Psoas muscle (tissue), 8 donors: ENCODE measurements around the gene MSH3. TPM values are rescaled to one million over a fixed set of nuclear protein-coding genes. Genes with fewer than 3 reads are reported as not detected.

Experiments used
- ATAC-seq, 4 donors: fragments of 200-7000 bp; cut with Tn5 transposase; one replicate each; pipeline ENCODE4 v1.9.1; 2020; ENCODE audit warnings: moderate library complexity in 3 of 4, mild to moderate bottlenecking in 2 of 4
- DNase-seq, 2 donors: peaks; one replicate each; pipeline ENCODE4 v3.0.0-alpha.2; 2020
- H3K27ac ChIP-seq: fragments of 200-600 bp; one replicate; pipeline ENCODE4 v1.8.0; 2022
- H3K27me3 ChIP-seq, 3 donors: fragments of 200-600 bp in 1 of 3; one replicate each; pipeline versions ENCODE4 v1.6.1 to v1.8.0; 2013 to 2022; ENCODE audit warnings: low read length in 2 of 3, mild to moderate bottlenecking in 2 of 3, moderate library complexity in 1 of 3; ENCODE audit not compliant: insufficient read depth in 3 of 3
- H3K36me3 ChIP-seq, 2 donors: fragments of 200-600 bp in 1 of 2; one replicate each; pipeline versions ENCODE4 v1.6.1 to v1.8.0; 2013 to 2022; ENCODE audit warnings: low read depth in 1 of 2, mild to moderate bottlenecking in 1 of 2, moderate library complexity in 1 of 2; ENCODE audit not compliant: insufficient read depth in 1 of 2
- H3K4me1 ChIP-seq: fragments of 200-600 bp; one replicate; pipeline ENCODE4 v1.8.0; 2022
- H3K4me3 ChIP-seq: fragments of 200-600 bp; one replicate; pipeline ENCODE4 v1.8.0; 2022; ENCODE audit warnings: mild to moderate bottlenecking
- H3K9me3 ChIP-seq: fragments of 200-600 bp; one replicate; pipeline ENCODE4 v1.8.0; 2022
- WGBS, 3 donors: extraction: QIAGEN DNeasy Blood & Tissue Kit; methylation state at CpG; one replicate each; pipeline versions ENCODE4 v1.1.6 to v1.1.7; 2013; 5-methylcytosine and 5-hydroxymethylcytosine counted together
- intact Hi-C, 2 donors: fragments of 100-400 bp; cut with DNase I; formaldehyde crosslinking; loops; one replicate each; pipeline versions ENCODE4 v1.11.0 to v1.14.2; 2022
- polyA plus RNA-seq, 3 donors: library from polyadenylated mRNA; stranded (reverse); fragments of 200-250 nt; gene quantifications; one replicate each; pipeline ENCODE4 v1.2.3, GENCODE V29; 2013
- total RNA-seq, 4 donors: library from RNA; stranded (reverse); fragmentation: NEBNext Ultra II Directional in 2 of 4; extraction: Animal tissue kit (Norgen Biotek cat#: 25700) in 2 of 4; gene quantifications; one replicate each; pipeline versions ENCODE4 v1.2.1 to v1.2.4, GENCODE V29; 2021 to 2023
- TF ChIP-seq, protein P1 (sequence below): fragments of 200-600 bp; IDR thresholded peaks from one replicate; pipeline ENCODE4 v1.8.0; 2022; ENCODE audit warnings: antibody characterized with exemption
- donor health status: healthy with polysubstance abuse.
- donor health status: DM: no; HTN: no; CAD: no; lungs with moderate emphysema.
- donor health status: Bipolar disorder and iron deficiency.
- donor health status: healthy.
- donor health status: DM: yes; HTN: yes; CAD: no.
- donor health status: DM: no; HTN: no; CAD: no.
- donor health status: DM: no; HTN: no; CAD: no.
- donor health status: DM: yes; HTN: yes; CAD: no.

The MSH3 gene
- total and polyA plus RNA-seq, 7 donors, result 2.8 to 12.6 (median 5.8) TPM

- Histone ChIP-seq H3K27ac (no peak overlapping the region), H3K9me3 (no peaks in the 10 kb centered on the region), H3K27me3 (no peaks in the 10 kb centered on the region), H3K36me3 (peaks cover 0 to 21% of the 10 kb centered on the region in 2 donors), H3K4me1 (no peaks in the 10 kb centered on the region), H3K4me3 (no peak overlapping the region)
- ATAC-seq, result no peak
- intact Hi-C loops, result no loop called here
- TF ChIP-seq, protein P1, sequence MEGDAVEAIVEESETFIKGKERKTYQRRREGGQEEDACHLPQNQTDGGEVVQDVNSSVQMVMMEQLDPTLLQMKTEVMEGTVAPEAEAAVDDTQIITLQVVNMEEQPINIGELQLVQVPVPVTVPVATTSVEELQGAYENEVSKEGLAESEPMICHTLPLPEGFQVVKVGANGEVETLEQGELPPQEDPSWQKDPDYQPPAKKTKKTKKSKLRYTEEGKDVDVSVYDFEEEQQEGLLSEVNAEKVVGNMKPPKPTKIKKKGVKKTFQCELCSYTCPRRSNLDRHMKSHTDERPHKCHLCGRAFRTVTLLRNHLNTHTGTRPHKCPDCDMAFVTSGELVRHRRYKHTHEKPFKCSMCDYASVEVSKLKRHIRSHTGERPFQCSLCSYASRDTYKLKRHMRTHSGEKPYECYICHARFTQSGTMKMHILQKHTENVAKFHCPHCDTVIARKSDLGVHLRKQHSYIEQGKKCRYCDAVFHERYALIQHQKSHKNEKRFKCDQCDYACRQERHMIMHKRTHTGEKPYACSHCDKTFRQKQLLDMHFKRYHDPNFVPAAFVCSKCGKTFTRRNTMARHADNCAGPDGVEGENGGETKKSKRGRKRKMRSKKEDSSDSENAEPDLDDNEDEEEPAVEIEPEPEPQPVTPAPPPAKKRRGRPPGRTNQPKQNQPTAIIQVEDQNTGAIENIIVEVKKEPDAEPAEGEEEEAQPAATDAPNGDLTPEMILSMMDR, result no peak
- WGBS, 3 donors, result 32 to 47% (median 39%) methylated on average over 4 of the region's 4 CpGs
- DNase-seq, result no peak
These were observed 144.6 kb downstream of the MSH3 start for GRCh38 chr5:80799041-80799440.

DNA sequence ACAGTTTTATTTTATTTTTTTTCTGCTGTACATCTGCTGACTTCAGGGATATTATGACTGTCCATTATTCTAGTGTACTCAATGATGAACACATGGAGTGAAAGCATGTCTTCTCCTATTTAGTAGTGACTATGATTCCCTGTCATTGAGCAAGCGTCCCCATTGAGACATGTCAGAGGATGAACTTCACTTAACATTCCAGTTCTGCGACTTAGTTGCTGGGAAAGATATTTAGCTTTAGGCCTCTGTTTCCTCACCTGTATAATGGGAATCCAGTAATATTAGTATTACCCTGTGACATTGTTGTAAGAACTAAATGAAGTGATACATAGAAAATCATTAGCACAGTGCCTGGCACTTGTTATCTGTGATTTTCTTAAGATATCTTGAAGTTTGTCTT, 145.1 kb downstream of the MSH3 start:
- WGBS, 3 donors, result 93 to 98% (median 96%) methylated on average over 2 of the region's 2 CpGs
- ATAC-seq (no peak), DNase-seq (no peak)
- H3K27ac ChIP-seq, result no peak overlapping the region
- intact Hi-C loops, result no loop called here
- no peaks in the 10 kb centered on the region for H3K27me3 ChIP-seq
- H3K4me1 ChIP-seq, result no peaks in the 10 kb centered on the region
- TF ChIP-seq, protein P1, result no peak
- H3K9me3 ChIP-seq, result no peaks in the 10 kb centered on the region
- no peak overlapping the region for H3K4me3 ChIP-seq
- peaks cover 0 to 19% of the 10 kb centered on the region in 2 donors for H3K36me3 ChIP-seq

DNA sequence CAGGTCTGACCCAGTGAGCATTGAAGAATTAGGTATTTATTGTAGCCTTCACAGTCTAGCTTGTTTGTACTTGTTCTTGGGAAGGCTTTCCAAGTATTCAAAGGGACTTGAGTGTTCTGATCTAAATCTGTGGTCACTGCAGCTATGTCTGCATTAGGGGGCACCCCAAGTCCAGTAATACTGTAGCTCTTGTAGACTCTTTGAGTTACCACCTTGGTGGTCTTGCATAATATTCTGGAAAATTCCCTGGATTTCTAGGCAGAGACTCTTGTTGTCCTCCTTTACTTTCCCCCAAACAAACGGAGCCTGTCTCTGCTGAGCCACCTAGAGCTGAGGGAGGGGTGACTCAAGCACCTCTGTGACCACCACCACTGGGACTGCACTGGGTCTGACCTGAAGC, 149.9 kb downstream of the MSH3 start:
- Histone ChIP-seq H3K4me3 (no peak overlapping the region), H3K27me3 (no peaks in the 10 kb centered on the region), H3K36me3 (no peaks in the 10 kb centered on the region), H3K4me1 (no peaks in the 10 kb centered on the region), H3K9me3 (no peaks in the 10 kb centered on the region), H3K27ac (no peak overlapping the region)
- TF ChIP-seq, protein P1, result no peak
- intact Hi-C loops, result no loop called here
- DNase-seq (no peak), ATAC-seq (no peak)
- WGBS, 3 donors, result 79 to 87% (median 79%) methylated on average over 1 of the region's 1 CpG

DNA sequence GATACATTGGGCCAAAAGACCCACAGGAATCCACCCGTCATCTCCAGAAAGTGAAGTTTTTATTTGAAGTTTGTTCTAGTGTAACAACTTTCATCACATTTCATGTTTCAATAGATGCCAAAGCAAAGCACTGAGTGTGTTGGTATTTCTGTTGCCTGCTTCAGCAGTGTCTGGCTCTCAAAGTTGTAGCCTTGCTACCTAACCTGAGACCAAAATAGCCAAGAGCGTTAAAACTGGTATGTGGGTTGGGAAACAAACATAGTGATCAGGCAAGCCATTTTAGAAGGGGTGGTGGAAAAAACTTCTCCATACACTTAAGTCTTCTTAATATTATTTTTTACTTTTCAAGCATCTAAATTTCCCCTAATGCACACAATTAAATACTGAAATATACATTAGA, 150.6 kb downstream of the MSH3 start:
- H3K27me3 ChIP-seq, result no peaks in the 10 kb centered on the region
- ATAC-seq (peak in 2 of 4 donors; percentile 72 to 78), DNase-seq (no peak)
- H3K4me3 ChIP-seq, result no peak overlapping the region
- TF ChIP-seq, protein P1, result no peak
- intact Hi-C loops, result no loop called here
- H3K9me3 ChIP-seq, result no peaks in the 10 kb centered on the region
- no peaks in the 10 kb centered on the region for H3K4me1 ChIP-seq
- no peak overlapping the region for H3K27ac ChIP-seq
- WGBS, 3 donors, result 70 to 83% (median 71%) methylated on average over 2 of the region's 2 CpGs
- H3K36me3 ChIP-seq, result no peaks in the 10 kb centered on the region

DNA sequence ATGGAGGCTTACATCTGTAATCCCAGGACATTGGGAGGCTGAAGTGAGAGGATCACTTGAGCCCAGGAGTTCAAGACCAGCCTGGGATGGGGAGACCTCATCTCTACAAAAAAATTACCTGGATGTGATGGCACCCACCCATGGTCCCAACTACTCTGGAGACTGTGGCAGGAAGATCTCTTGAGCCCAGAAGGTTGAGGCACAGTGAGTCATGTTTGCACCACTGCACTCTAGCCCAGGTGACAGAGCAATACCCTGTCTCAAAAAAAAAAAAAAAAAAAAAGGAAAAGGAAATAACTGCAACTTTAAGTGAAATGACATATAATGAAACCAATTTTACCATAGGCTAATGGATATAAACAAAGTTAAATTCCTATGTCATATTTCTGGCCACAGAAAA, 152.5 kb downstream of the MSH3 start:
- Histone ChIP-seq H3K9me3 (no peaks in the 10 kb centered on the region), H3K27ac (no peak overlapping the region), H3K36me3 (no peaks in the 10 kb centered on the region), H3K27me3 (no peaks in the 10 kb centered on the region), H3K4me1 (no peaks in the 10 kb centered on the region), H3K4me3 (no peak overlapping the region)
- TF ChIP-seq, protein P1, result no peak
- DNase-seq (no peak), ATAC-seq (no peak)
- intact Hi-C loops, result no loop called here
